ENCODE results near the gene PDE6A.
A peak's percentile ranks its signal among the peaks of the same experiment; 100 is the strongest.

Gene PDE6A

GRCh38 chr5:149911031-149911430 lies 33.6 kb downstream of the PDE6A start:
- no peaks in the 10 kb centered on the region for H3K27me3 ChIP-seq (ENCODE audit: insufficient read depth, low read length)
- peaks cover 19% of the 10 kb centered on the region for H3K4me1 ChIP-seq (ENCODE audit: control insufficient read depth, insufficient read depth, low read length, unreplicated experiment)
- H3K27ac ChIP-seq (ENCODE audit: low read depth, low read length), result no peak overlapping the region
- no peaks in the 10 kb centered on the region for H3K79me2 ChIP-seq (ENCODE audit: control insufficient read depth, insufficient read depth, low read length, unreplicated experiment)
- H3K4me3 ChIP-seq (ENCODE audit: low read depth, low read length), result no peak overlapping the region
- no peak overlapping the region for H2AFZ ChIP-seq (ENCODE audit: low read length, unreplicated experiment)
- no peaks in the 10 kb centered on the region for H3K36me3 ChIP-seq (ENCODE audit: insufficient read depth, low read length)

DNA sequence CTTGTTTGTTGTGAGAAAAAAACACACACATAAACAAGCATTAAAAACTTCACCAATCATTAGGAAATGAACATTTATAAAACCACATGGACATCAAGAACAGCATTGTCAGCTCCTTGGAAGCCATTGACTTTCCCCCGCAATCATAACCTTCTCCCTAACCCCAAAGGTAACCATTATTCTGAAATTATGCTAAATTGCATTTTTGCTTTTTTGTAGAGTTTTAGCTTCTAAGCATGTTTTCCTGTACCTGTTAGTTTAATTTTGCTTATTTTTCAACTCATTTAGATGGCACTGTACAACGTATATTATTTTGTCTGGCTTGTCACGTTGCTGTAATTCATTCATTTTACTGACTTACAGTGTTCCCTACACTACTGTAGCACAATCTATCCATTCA lies 36.8 kb downstream of the PDE6A start:
- no peak overlapping the region for H3K4me3 ChIP-seq (ENCODE audit: low read depth, low read length)
- H2AFZ ChIP-seq (ENCODE audit: low read length, unreplicated experiment), result no peak overlapping the region
- no peaks in the 10 kb centered on the region for H3K79me2 ChIP-seq (ENCODE audit: control insufficient read depth, insufficient read depth, low read length, unreplicated experiment)
- H3K36me3 ChIP-seq (ENCODE audit: insufficient read depth, low read length), result no peaks in the 10 kb centered on the region
- H3K4me1 ChIP-seq (ENCODE audit: control insufficient read depth, insufficient read depth, low read length, unreplicated experiment), result peaks cover 6% of the 10 kb centered on the region
- no peaks in the 10 kb centered on the region for H3K27me3 ChIP-seq (ENCODE audit: insufficient read depth, low read length)
- no peak overlapping the region for H3K27ac ChIP-seq (ENCODE audit: low read depth, low read length)

- H3K4me3 ChIP-seq (ENCODE audit: low read depth, low read length), result no peak overlapping the region
- no peak overlapping the region for H3K27ac ChIP-seq (ENCODE audit: low read depth, low read length)
- H3K27me3 ChIP-seq (ENCODE audit: insufficient read depth, low read length), result no peaks in the 10 kb centered on the region
- H3K79me2 ChIP-seq (ENCODE audit: control insufficient read depth, insufficient read depth, low read length, unreplicated experiment), result no peaks in the 10 kb centered on the region
- no peak overlapping the region for H2AFZ ChIP-seq (ENCODE audit: low read length, unreplicated experiment)
- no peaks in the 10 kb centered on the region for H3K36me3 ChIP-seq (ENCODE audit: insufficient read depth, low read length)
- peaks cover 6% of the 10 kb centered on the region for H3K4me1 ChIP-seq (ENCODE audit: control insufficient read depth, insufficient read depth, low read length, unreplicated experiment)
These were observed 39.6 kb downstream of the PDE6A start for GRCh38 chr5:149904977-149905376.

- no peak overlapping the region for H2AFZ ChIP-seq (ENCODE audit: low read length, unreplicated experiment)
- no peak overlapping the region for H3K27ac ChIP-seq (ENCODE audit: low read depth, low read length)
- H3K79me2 ChIP-seq (ENCODE audit: control insufficient read depth, insufficient read depth, low read length, unreplicated experiment), result no peaks in the 10 kb centered on the region
- no peaks in the 10 kb centered on the region for H3K36me3 ChIP-seq (ENCODE audit: insufficient read depth, low read length)
- peaks cover 6% of the 10 kb centered on the region for H3K4me1 ChIP-seq (ENCODE audit: control insufficient read depth, insufficient read depth, low read length, unreplicated experiment)
- H3K4me3 ChIP-seq (ENCODE audit: low read depth, low read length), result no peak overlapping the region
- H3K27me3 ChIP-seq (ENCODE audit: insufficient read depth, low read length), result no peaks in the 10 kb centered on the region
These were observed 40.2 kb downstream of the PDE6A start for GRCh38 chr5:149904293-149904886.

- H3K27ac ChIP-seq (ENCODE audit: low read depth, low read length), result no peak overlapping the region
- H3K4me1 ChIP-seq (ENCODE audit: control insufficient read depth, insufficient read depth, low read length, unreplicated experiment), result peaks cover 6% of the 10 kb centered on the region
These were observed 41.2 kb downstream of the PDE6A start for GRCh38 chr5:149903404-149903803.

GRCh38 chr5:149902177-149902576 lies 42.4 kb downstream of the PDE6A start:
- H2AFZ ChIP-seq (ENCODE audit: low read length, unreplicated experiment), result peak overlapping the region; percentile 47
- peaks cover 8% of the 10 kb centered on the region for H3K4me1 ChIP-seq (ENCODE audit: control insufficient read depth, insufficient read depth, low read length, unreplicated experiment)
- no peaks in the 10 kb centered on the region for H3K36me3 ChIP-seq (ENCODE audit: insufficient read depth, low read length)
- H3K27ac ChIP-seq (ENCODE audit: low read depth, low read length), result no peak overlapping the region
- no peak overlapping the region for H3K4me3 ChIP-seq (ENCODE audit: low read depth, low read length)
- no peaks in the 10 kb centered on the region for H3K79me2 ChIP-seq (ENCODE audit: control insufficient read depth, insufficient read depth, low read length, unreplicated experiment)
- H3K27me3 ChIP-seq (ENCODE audit: insufficient read depth, low read length), result no peaks in the 10 kb centered on the region

More at GRCh38 chr5:149903404-149903803, 41.2 kb downstream of the PDE6A start:
- Histone ChIP-seq H3K36me3 (ENCODE audit: insufficient read depth, low read length) (no peaks in the 10 kb centered on the region), H3K4me3 (ENCODE audit: low read depth, low read length) (no peak overlapping the region), H3K27me3 (ENCODE audit: insufficient read depth, low read length) (no peaks in the 10 kb centered on the region), H3K79me2 (ENCODE audit: control insufficient read depth, insufficient read depth, low read length, unreplicated experiment) (no peaks in the 10 kb centered on the region), H2AFZ (ENCODE audit: low read length, unreplicated experiment) (no peak overlapping the region)

DNA sequence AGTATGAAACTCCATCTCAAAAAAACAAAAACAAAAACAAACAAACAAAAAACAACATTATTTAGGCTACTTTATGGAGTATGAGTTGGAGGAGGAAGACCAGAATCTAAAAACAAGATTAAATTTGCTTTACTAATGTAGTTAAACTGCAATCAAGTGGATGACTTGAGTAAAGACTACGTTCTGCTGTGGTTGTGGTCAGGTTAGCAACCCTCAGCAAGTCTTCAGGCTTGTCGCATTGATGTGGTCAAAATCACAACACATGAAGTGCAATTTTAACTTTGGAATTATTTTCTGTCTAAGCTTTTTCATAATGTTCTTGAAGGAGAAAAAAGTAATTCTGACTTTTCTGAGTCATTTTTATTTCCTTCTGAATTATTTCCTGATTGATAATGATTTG lies 43.1 kb downstream of the PDE6A start:
- Histone ChIP-seq H2AFZ (ENCODE audit: low read length, unreplicated experiment) (no peak overlapping the region), H3K27me3 (ENCODE audit: insufficient read depth, low read length) (no peaks in the 10 kb centered on the region), H3K79me2 (ENCODE audit: control insufficient read depth, insufficient read depth, low read length, unreplicated experiment) (no peaks in the 10 kb centered on the region), H3K27ac (ENCODE audit: low read depth, low read length) (no peak overlapping the region), H3K4me3 (ENCODE audit: low read depth, low read length) (no peak overlapping the region), H3K4me1 (ENCODE audit: control insufficient read depth, insufficient read depth, low read length, unreplicated experiment) (peaks cover 14% of the 10 kb centered on the region), H3K36me3 (ENCODE audit: insufficient read depth, low read length) (no peaks in the 10 kb centered on the region)

GRCh38 chr5:149900390-149900789 lies 44.2 kb downstream of the PDE6A start:
- no peak overlapping the region for H3K4me3 ChIP-seq (ENCODE audit: low read depth, low read length)
- H3K27ac ChIP-seq (ENCODE audit: low read depth, low read length), result no peak overlapping the region
- no peak overlapping the region for H2AFZ ChIP-seq (ENCODE audit: low read length, unreplicated experiment)
- peaks cover 25% of the 10 kb centered on the region for H3K4me1 ChIP-seq (ENCODE audit: control insufficient read depth, insufficient read depth, low read length, unreplicated experiment)
- no peaks in the 10 kb centered on the region for H3K79me2 ChIP-seq (ENCODE audit: control insufficient read depth, insufficient read depth, low read length, unreplicated experiment)
- no peaks in the 10 kb centered on the region for H3K27me3 ChIP-seq (ENCODE audit: insufficient read depth, low read length)
- no peaks in the 10 kb centered on the region for H3K36me3 ChIP-seq (ENCODE audit: insufficient read depth, low read length)

GRCh38 chr5:149898811-149899210 lies 45.8 kb downstream of the PDE6A start:
- no peaks in the 10 kb centered on the region for H3K36me3 ChIP-seq (ENCODE audit: insufficient read depth, low read length)
- H3K27me3 ChIP-seq (ENCODE audit: insufficient read depth, low read length), result no peaks in the 10 kb centered on the region
- H2AFZ ChIP-seq (ENCODE audit: low read length, unreplicated experiment), result no peak overlapping the region
- H3K79me2 ChIP-seq (ENCODE audit: control insufficient read depth, insufficient read depth, low read length, unreplicated experiment), result no peaks in the 10 kb centered on the region
- H3K4me3 ChIP-seq (ENCODE audit: low read depth, low read length), result no peak overlapping the region
- H3K27ac ChIP-seq (ENCODE audit: low read depth, low read length), result no peak overlapping the region
- H3K4me1 ChIP-seq (ENCODE audit: control insufficient read depth, insufficient read depth, low read length, unreplicated experiment), result peaks cover 25% of the 10 kb centered on the region

- Histone ChIP-seq H3K79me2 (ENCODE audit: control insufficient read depth, insufficient read depth, low read length, unreplicated experiment) (no peaks in the 10 kb centered on the region), H3K36me3 (ENCODE audit: insufficient read depth, low read length) (no peaks in the 10 kb centered on the region), H3K4me3 (ENCODE audit: low read depth, low read length) (peak overlapping the region; percentile 46), H3K4me1 (ENCODE audit: control insufficient read depth, insufficient read depth, low read length, unreplicated experiment) (peaks cover 30% of the 10 kb centered on the region), H3K27ac (ENCODE audit: low read depth, low read length) (peak overlapping the region; percentile 84), H2AFZ (ENCODE audit: low read length, unreplicated experiment) (peak overlapping the region; percentile 5), H3K27me3 (ENCODE audit: insufficient read depth, low read length) (no peaks in the 10 kb centered on the region)
These were observed 48.9 kb downstream of the PDE6A start for GRCh38 chr5:149895416-149896345.

DNA sequence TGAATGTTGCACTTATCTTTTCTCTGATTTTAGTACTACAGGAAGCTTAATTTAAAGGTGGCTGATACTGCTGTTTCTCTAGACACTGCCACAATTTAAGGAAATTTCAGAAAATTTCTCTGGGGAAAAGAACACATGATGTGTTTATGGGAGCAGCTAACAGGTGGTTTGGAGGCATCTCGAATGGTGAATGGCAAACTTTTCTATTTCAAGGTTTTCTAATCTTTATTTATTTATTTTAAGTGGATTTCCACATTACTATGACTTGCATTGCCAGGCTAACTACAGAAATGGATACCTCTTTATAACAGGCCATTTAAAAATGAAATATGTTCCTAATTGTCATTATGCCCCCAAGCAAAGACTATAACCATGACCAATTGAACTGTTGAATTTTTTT lies 50.4 kb downstream of the PDE6A start:
- Histone ChIP-seq H3K27ac (ENCODE audit: low read depth, low read length) (no peak overlapping the region), H3K36me3 (ENCODE audit: insufficient read depth, low read length) (no peaks in the 10 kb centered on the region), H3K4me3 (ENCODE audit: low read depth, low read length) (no peak overlapping the region), H3K79me2 (ENCODE audit: control insufficient read depth, insufficient read depth, low read length, unreplicated experiment) (no peaks in the 10 kb centered on the region), H2AFZ (ENCODE audit: low read length, unreplicated experiment) (no peak overlapping the region), H3K4me1 (ENCODE audit: control insufficient read depth, insufficient read depth, low read length, unreplicated experiment) (peaks cover 30% of the 10 kb centered on the region), H3K27me3 (ENCODE audit: insufficient read depth, low read length) (no peaks in the 10 kb centered on the region)
